Measurements from ENCODE around the gene TLX2. TPM values are rescaled to one million over a fixed set of nuclear protein-coding genes. Genes with fewer than 3 reads are reported as not detected.

TLX2 gene
- polyA plus RNA-seq, 2 of the 4 experiments (the other 2 are of a cell fraction), result 0.05 to 0.37 TPM

DNA sequence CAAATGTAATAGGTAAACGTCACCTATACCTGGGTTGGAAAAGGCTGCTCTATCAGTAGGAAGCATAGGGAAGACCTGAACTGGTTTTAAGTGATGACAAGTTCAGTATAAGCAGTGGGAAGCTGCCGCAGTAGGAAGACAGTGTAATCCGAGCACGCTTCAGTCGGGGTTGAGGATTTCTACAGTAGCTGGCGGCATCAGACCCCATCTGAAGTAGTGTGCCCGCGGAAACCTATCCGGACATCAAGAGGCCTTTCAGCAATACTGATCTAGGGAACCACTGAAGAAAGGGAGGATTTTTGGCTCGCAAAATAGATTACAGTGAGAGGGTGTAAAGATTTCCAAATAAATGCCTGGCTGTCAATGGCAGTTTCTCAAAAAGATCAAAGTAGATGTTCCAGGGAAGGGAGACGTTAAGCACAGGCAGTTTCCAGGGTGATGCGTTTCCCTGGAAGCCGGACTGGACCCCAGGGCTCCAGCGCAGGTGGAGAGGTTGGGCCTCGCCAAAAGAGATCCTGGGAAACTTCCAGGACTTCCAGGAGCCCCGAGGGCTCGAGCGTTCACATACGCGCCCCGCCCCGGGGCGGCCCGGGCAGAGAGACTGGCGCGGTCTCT, 34.1 kb downstream of the TLX2 start:
- H3K4me1 ChIP-seq, result peaks cover 15% of the 10 kb centered on the region
- WGBS (ENCODE audit: missing lambda C conversion rate), result 61% methylated on average over 15 of the region's 26 CpGs
- peak overlapping the region; percentile 99 for H3K4me2 ChIP-seq
- peak overlapping the region; percentile 89 to 92 for H3K27ac ChIP-seq
- FAIRE-seq, result no peak
- CTCF ChIA-PET, result interaction anchor here (1.0 kb wide), 1 partner anchor 17 kb away, joined by 3 read pairs; no protein-coding TSS in a partner anchor
- no peaks in the 10 kb centered on the region for H3K9me3 ChIP-seq
- H3K4me3 ChIP-seq, result peak overlapping the region; percentile 78
- POLR2A ChIA-PET, result no interaction called here
- DNase-seq (ENCODE audit: low read depth in 1 of 2, low spot score in 1 of 2), result no peak
- no peak for TF ChIP-seq NR3C1 (IDR thresholded peaks at IDR 0.05)
- no peak for TF ChIP-seq EHMT2 (IDR thresholded peaks at IDR 0.05; ENCODE audit: low read depth)
- no peak for TF ChIP-seq RARB (CRISPR knock-in tag; IDR thresholded peaks at IDR 0.05)
- TF ChIP-seq, protein P1, sequence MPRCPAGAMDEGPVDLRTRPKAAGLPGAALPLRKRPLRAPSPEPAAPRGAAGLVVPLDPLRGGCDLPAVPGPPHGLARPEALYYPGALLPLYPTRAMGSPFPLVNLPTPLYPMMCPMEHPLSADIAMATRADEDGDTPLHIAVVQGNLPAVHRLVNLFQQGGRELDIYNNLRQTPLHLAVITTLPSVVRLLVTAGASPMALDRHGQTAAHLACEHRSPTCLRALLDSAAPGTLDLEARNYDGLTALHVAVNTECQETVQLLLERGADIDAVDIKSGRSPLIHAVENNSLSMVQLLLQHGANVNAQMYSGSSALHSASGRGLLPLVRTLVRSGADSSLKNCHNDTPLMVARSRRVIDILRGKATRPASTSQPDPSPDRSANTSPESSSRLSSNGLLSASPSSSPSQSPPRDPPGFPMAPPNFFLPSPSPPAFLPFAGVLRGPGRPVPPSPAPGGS (IDR thresholded peaks at IDR 0.05), result no peak
- TF ChIP-seq RCOR1 (IDR thresholded peaks at IDR 0.05; ENCODE audit: low read depth, low read length), result no peak
- no peak for TF ChIP-seq CHD4 (IDR thresholded peaks at IDR 0.05; ENCODE audit: borderline replicate concordance)
- TF ChIP-seq, protein P2, sequence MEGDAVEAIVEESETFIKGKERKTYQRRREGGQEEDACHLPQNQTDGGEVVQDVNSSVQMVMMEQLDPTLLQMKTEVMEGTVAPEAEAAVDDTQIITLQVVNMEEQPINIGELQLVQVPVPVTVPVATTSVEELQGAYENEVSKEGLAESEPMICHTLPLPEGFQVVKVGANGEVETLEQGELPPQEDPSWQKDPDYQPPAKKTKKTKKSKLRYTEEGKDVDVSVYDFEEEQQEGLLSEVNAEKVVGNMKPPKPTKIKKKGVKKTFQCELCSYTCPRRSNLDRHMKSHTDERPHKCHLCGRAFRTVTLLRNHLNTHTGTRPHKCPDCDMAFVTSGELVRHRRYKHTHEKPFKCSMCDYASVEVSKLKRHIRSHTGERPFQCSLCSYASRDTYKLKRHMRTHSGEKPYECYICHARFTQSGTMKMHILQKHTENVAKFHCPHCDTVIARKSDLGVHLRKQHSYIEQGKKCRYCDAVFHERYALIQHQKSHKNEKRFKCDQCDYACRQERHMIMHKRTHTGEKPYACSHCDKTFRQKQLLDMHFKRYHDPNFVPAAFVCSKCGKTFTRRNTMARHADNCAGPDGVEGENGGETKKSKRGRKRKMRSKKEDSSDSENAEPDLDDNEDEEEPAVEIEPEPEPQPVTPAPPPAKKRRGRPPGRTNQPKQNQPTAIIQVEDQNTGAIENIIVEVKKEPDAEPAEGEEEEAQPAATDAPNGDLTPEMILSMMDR (IDR thresholded peaks at IDR 0.05), result no peak
- TF ChIP-seq NPAS2 (CRISPR knock-in tag; IDR thresholded peaks at IDR 0.05; ENCODE audit: borderline replicate concordance), result no peak
- no peak for TF ChIP-seq KDM1A (IDR thresholded peaks at IDR 0.05; ENCODE audit: low read depth)
- no peak for TF ChIP-seq ZFP36 (IDR thresholded peaks at IDR 0.05; ENCODE audit: borderline replicate concordance, partially characterized antibody)
- no peak for TF ChIP-seq SREBF2 (IDR thresholded peaks at IDR 0.05)
- TF ChIP-seq FOSL2 (IDR thresholded peaks at IDR 0.05), result no peak
- no peak for TF ChIP-seq FOSL2 (CRISPR knock-in tag; IDR thresholded peaks at IDR 0.05)
- no peak for TF ChIP-seq RAD21 (conservative IDR thresholded peaks at IDR 0.05 in 1 of 2, IDR thresholded peaks at IDR 0.05 in 1 of 2)
- TF ChIP-seq FOSB (CRISPR knock-in tag; IDR thresholded peaks at IDR 0.05), result no peak
- TF ChIP-seq JUNB (IDR thresholded peaks at IDR 0.05), result no peak
- no peak; a peak in 1 of 6 replicates for ATAC-seq

DNA sequence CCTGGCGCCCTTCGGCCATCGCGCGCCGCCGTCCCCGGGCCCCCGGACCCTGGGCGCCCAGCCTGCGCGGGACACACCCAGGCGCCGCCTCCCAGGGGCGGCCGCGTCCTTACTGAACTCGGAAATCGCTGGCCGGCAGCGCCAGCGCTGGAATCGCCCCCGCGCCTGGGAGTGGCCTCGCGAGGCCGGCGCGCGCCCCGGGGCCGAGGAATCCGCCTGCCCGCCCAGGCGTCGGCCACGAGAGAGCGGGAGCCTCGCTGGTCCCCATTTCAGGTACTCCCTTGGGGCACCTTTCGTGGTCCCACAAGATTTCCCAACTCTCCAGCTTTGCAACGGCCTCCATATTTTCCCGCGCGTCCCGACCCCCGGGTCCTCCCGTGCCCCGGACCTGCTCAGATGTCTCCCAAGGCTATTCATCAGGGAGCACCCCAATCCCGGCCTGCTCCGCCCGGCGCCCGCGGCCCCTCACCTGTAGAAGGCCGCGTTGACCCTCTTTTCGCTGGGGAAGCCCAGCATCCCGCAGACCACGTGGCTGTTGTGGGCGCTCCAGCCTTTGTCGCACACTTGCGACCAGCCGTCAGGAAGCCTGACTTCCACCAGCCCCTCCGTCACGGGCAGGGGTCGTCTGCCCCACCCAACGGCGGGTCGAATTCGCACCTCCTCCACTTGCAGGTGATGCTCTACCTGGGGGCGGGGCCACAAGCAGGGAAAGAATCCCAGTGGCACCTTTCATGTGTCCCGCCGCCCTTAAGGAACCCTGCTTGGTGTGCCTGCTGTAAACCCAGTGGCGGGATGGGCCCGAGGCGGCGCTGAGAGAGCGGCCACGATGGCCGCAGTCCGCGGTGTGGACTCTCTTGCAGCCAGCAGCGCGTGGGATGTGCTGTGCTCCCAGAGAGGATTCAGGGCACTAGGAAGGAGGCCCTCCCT, 34.9 kb downstream of the TLX2 start:
- WGBS (ENCODE audit: missing lambda C conversion rate), result 23% methylated on average over 65 of the region's 85 CpGs
- Histone ChIP-seq H3K4me2 (peak overlapping the region; percentile 99), H3K4me1 (peaks cover 19% of the 10 kb centered on the region), H3K9me3 (no peaks in the 10 kb centered on the region), H3K27ac (peak overlapping the region; percentile 89 to 92), H3K4me3 (peak overlapping the region; percentile 78)
- ATAC-seq (peak; percentile 78 to 90), DNase-seq (ENCODE audit: low read depth in 1 of 2, low spot score in 1 of 2) (peak; percentile 67 to 76), FAIRE-seq (no peak)
- CTCF ChIA-PET, result interaction anchor here (1.0 to 2.0 kb wide), 3 partner anchors 17 to 68 kb away, joined by 3 to 7 read pairs (median 3); partner anchors contain the start of genes CCDC142 and TTC31
- POLR2A ChIA-PET, result no interaction called here
- peak in 1 of 2 experiments; percentile 59; a peak in 1 of 5 replicates for TF ChIP-seq JUN (IDR thresholded peaks at IDR 0.05)
- TF ChIP-seq, protein P3, sequence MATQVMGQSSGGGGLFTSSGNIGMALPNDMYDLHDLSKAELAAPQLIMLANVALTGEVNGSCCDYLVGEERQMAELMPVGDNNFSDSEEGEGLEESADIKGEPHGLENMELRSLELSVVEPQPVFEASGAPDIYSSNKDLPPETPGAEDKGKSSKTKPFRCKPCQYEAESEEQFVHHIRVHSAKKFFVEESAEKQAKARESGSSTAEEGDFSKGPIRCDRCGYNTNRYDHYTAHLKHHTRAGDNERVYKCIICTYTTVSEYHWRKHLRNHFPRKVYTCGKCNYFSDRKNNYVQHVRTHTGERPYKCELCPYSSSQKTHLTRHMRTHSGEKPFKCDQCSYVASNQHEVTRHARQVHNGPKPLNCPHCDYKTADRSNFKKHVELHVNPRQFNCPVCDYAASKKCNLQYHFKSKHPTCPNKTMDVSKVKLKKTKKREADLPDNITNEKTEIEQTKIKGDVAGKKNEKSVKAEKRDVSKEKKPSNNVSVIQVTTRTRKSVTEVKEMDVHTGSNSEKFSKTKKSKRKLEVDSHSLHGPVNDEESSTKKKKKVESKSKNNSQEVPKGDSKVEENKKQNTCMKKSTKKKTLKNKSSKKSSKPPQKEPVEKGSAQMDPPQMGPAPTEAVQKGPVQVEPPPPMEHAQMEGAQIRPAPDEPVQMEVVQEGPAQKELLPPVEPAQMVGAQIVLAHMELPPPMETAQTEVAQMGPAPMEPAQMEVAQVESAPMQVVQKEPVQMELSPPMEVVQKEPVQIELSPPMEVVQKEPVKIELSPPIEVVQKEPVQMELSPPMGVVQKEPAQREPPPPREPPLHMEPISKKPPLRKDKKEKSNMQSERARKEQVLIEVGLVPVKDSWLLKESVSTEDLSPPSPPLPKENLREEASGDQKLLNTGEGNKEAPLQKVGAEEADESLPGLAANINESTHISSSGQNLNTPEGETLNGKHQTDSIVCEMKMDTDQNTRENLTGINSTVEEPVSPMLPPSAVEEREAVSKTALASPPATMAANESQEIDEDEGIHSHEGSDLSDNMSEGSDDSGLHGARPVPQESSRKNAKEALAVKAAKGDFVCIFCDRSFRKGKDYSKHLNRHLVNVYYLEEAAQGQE (IDR thresholded peaks at IDR 0.05), result peak; percentile 34; the same call in 1 of the 2 replicates
- no peak for TF ChIP-seq NFE2L2 (conservative IDR thresholded peaks at IDR 0.05; ENCODE audit: low read length)
- TF ChIP-seq ESRRA (IDR thresholded peaks at IDR 0.05; ENCODE audit: borderline replicate concordance, low read length), result no peak
- peak; percentile 88; the same call in 1 of the 2 replicates for TF ChIP-seq PHF8 (IDR thresholded peaks at IDR 0.05; ENCODE audit: borderline replicate concordance, low read depth)
- TF ChIP-seq EHMT2 (IDR thresholded peaks at IDR 0.05; ENCODE audit: low read depth), result no peak
- TF ChIP-seq CEBPB (IDR thresholded peaks at IDR 0.05), result no peak
- 0 out of 2 replicates have a peak, but pooled peaks have one; percentile 43 for TF ChIP-seq HOXB5 (CRISPR knock-in tag; IDR thresholded peaks at IDR 0.05)
- TF ChIP-seq NR3C1 (IDR thresholded peaks at IDR 0.05), result no peak
- TF ChIP-seq, protein P4, sequence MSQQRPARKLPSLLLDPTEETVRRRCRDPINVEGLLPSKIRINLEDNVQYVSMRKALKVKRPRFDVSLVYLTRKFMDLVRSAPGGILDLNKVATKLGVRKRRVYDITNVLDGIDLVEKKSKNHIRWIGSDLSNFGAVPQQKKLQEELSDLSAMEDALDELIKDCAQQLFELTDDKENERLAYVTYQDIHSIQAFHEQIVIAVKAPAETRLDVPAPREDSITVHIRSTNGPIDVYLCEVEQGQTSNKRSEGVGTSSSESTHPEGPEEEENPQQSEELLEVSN (IDR thresholded peaks at IDR 0.05; ENCODE audit: borderline replicate concordance, low read depth), result peak; percentile 95
- TF ChIP-seq HDAC2 (IDR thresholded peaks at IDR 0.05), result no peak
- peak; percentile 29; the same call in 1 of the 2 replicates for TF ChIP-seq HOXB13 (CRISPR knock-in tag; IDR thresholded peaks at IDR 0.05; ENCODE audit: low read depth)
- TF ChIP-seq, protein P1 (IDR thresholded peaks at IDR 0.05), result peak; percentile 60; the same call in 1 of the 3 replicates

Data from A549 (cell line).